GM21367 (cell line): ENCODE measurements around the gene GRK5.

Experiments used
- ATAC-seq: cut with Tn5 transposase; IDR thresholded peaks from one replicate; pipeline ENCODE4 v1.9.1; 2021; ENCODE audit not compliant: unreplicated experiment

The GRK5 gene

DNA sequence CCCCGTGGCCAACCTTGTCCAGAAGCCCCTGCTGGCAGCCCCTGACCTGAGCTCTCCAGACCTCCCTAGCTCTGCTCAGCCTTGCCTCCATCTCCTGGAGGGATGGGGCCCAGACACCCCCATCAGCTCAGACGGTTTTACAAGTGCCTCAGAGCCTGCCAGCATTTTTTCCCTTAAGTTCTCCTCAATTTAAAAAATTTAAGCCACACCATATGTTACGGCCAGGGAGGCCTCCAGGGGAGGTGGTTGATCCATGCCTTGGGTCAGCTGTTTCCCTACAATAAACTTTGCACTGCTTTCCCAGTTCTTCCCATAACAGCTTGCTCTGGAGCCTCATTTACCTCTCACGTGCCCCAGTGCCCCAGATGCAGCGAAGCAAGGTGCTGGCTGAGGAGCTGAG lies 191.6 kb downstream of the GRK5 start:
- no peak for ATAC-seq

DNA sequence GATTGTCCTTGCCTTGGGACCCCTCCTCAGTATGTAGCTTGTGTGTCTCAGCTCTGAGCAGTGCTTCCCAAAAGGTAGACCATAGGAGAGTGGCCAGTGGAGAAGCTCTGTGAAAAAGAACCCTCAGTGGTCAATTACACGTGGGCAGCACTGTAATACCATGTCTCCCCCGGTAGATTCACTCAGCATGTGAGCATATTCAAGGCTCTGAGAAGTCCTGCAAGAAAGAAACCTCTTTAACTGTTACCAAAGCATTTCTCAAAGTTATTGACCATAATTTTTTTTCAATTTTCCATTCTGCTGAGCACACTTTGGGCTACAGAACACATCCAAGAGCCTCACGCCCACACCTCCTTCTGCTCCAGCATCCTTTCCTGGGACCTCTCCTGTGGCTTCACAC lies 192.1 kb downstream of the GRK5 start:
- no peak for ATAC-seq

DNA sequence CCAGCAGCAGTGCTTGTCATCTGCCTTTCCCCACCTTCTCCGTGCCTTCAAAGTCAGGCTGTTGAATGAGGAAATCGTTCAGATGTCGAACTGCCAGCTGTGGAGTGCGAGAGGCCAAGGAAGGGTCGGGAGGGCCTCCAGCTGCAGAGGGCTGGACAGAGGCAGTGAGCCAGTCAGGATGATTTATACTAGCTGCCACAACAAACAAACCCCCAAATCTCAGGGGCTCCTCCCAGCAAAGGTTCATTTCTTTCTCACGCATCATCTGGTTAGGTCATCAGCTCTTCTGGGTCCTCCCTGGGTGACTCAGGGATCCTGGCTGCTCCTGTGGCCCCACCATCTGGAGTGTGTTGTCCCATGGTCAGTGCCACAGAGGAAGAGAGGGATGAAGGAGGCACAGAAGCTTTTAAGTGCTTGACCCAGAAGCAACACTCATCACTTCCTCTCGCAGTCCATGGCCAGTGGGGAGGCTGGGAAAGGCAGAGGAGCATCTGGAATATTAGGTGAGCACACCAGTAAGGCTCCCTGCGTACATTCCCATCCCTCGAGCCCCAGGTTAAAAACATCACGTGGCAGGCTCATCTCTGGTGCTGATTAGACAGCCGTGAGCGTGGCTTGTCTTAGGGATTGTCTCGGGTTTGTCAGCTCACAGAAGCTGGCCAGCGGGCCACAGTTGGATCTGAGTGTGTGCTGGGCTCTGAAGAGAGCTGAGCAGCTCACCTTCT lies 194.5 kb downstream of the GRK5 start:
- no peak for ATAC-seq

DNA sequence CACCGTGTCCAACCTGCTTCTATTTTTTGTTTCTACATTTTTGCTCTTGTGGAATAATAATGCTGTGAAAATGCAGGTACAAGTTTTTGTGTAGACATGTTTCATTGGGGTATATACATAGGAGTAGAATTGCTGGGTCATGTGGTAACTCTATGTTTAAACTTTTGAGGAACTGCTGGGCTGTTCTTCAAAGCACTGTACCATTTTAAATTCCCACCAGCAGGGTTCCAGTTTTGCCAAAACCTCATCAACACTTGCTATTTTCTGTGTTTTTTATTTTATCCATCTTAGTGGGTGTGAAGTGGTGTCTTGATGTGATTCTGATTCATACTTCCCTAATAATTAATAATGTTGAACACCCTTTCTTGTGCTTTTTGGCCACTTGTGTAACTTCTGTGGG lies 196.6 kb downstream of the GRK5 start:
- ATAC-seq = no peak

DNA sequence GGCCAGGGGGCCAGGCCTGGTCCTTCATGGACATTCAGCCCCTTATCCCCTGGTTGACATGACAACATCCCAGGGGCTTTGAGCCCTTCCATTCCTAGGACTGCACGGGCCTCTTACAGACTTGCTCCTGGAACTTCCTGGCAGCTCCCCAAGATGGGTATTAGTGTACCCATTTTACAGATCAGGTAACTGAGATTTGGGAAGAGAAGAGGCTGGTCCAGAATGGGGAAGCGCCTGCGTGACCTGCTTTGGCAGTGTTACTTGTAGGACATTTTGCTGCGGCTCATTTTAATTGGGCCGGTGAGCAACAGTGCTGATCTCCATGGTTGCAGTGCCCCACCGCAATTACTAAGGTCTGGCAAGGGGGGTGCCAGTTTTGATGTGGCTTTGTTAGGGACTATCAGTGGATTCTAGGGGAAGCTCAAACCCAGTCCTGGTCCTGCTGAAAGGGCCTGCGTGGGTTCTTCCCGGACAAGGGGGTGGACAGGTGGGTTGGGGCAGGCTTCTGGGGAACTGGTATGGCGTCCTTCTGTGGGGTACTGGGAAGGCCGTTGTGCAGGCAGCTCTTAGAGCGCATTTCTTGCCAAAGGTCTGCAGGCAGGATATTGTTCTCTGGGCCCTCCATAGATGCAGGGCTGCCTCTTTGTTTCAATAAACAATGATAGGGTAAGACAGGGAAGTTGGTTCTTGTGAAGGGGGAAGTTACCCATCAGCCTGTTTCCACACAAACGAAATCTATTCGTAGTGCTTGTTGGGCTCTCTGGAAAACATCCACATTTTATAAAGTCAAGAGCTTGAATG lies 197.5 kb downstream of the GRK5 start:
- no peak for ATAC-seq

DNA sequence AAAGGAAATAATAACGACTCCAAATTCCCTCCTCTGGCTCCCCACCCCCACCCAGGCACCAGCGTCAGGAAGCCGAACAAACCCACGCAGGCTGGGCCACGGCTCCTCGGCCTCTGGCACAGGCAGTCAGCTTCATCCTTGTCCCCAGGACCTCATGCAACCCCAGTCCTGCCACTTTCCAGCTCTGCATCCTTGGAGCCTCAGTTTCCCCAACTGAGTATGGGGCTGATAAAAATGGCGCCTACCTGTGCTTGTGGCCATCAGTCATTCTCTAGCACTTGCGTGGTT lies 198.1 kb downstream of the GRK5 start:
- ATAC-seq = no peak

DNA sequence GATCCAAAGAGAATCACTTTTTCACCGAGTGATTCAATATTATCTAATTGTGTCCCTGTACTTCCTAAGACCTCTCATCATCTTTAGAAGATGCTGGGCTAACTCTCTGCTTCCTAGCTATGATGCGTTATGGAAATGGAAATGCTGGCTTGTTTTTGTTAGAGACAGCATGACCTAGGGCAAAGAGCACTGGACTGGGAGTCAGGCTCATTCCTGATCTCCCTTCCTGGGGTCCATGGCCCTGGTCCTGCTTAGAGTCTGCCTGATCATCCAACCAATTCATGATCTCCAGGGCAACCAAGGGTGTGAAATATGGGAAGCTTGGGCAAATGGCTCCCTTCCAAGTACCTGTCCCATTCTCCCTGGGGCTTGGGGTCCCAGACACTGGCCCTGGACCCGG lies 198.8 kb downstream of the GRK5 start:
- no peak for ATAC-seq

DNA sequence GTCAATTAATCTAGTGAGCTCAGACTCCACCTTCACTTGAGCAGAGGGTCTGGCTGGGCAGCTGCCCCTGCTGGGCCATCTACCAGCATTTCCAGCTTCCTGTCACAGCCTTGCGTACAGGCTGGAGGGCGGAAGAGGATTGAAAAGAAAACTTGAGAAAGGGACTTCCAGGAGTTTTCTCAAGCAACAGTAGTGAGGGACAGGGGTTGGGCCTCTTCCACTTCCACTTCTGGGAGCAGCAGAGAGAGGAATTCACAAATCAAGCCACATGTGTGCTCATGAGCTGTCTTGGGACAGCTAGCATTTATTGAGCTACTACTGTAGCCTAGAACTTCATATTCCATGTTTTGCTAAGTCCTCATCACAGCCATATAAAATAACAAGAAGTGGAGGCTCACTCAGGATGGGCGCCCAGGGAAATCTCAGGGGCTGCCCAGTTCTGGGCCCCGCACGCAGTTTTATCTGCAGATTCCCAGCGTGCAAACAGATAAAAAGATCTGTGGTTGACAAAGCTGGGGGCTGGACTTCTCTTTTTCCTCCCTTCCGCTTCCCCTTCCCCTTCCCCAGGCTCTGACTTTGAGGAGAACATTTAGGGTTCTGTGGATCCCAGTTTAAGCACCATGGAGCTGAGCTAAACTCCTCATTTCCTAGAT lies 199.4 kb downstream of the GRK5 start:
- no peak for ATAC-seq

DNA sequence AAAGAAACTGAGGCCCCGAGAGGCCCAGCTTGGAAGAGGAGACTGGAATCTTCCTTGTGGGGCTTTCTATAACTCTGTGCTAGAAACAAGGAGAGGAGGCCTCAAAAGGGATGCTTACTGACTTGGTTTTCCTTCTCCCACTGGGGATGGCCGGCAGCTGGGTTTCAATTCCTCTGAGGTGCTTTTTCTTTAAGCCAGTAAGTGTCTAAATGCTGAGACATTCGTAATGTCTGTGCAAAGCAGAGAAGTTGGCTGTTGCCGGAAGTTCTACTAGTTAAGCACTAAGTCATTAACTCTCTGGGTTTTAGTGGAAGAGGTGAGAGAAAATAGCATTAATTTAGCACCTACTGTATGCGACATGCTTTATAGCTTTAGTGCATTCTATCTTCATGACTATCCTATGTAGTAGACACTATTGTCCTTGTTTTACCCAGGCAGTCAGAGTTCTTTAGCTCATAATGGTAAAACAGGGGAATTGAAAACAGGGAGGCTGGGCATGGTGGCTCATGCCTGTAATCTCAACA lies 199.9 kb downstream of the GRK5 start:
- no peak for ATAC-seq

DNA sequence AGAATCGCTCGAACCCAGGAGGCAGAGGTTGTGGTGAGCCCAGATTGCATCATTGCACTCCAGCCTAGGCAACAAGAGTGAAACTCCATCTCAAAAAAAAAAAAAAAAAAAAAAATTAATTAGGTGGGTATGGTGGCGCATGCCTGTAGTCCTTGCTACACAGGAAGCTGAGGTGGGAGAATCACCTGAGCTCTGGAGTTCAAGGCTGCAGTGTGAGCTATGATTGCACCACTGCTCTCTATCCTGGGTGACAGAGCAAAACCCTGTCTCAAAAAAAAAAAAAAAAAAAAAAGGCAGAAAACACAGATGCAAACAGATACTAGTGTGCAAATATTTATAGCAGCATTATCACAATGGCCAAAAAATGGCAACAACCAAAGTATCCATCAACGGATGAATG lies 200.7 kb downstream of the GRK5 start:
- ATAC-seq = no peak

DNA sequence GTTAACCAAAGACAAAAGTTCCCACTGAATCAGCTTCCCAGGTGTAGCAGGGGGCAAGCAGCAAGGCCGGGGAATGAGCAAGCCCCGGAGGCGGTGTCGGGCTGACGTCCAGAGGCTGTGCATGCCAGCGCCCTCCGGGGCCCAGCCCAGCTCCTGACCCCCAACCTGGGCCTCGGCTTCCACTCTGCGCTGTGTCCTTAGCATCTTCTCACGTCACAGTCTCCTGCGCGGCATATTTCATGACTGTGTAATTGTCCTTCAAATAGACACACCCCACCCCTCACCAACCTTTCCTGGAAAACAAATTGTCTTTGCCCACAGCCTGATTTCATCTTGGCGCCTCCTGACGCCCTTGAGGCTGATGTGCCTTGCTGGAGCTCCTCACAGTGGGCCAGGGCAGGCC lies 201.6 kb downstream of the GRK5 start:
- no peak for ATAC-seq

DNA sequence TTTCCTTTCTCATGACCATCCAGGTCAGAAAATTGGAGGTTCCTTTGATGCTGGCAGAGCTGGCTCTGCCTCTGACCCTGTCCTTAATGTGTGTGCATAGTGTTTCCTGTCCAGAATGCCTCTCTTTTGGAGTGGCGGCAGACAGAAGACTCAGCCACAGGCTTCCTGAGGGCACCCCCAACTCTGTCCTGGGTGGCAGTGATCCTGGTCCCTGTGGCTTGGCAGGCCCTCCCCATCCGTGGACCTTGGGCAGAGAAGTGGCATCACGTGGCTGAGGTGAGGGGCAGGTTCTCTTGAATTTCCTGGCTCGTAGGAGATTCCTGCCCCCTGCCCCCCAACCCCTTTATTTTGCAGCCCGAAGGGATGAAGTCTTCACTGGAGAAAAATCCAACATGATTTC lies 202.0 kb downstream of the GRK5 start:
- no peak for ATAC-seq

DNA sequence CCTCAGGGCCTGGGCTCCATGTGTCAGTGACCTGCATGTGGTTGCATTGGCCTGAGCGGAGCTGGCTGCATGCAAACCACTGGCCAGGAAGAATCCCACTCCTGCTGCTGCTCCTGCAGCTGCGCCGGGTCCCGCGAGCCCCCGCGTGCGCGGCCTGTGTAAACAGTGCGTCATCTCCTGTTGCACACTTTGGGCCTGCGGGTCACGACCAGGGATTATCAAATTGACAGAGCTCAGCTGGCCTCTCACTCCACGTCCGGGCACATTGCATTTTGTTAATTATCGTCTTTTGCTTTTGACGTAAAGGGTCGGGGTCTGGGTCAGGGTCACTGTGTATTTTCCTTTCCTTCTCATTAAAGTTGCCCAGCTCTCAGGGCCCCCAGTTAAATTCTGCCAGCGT lies 202.5 kb downstream of the GRK5 start:
- ATAC-seq = no peak

DNA sequence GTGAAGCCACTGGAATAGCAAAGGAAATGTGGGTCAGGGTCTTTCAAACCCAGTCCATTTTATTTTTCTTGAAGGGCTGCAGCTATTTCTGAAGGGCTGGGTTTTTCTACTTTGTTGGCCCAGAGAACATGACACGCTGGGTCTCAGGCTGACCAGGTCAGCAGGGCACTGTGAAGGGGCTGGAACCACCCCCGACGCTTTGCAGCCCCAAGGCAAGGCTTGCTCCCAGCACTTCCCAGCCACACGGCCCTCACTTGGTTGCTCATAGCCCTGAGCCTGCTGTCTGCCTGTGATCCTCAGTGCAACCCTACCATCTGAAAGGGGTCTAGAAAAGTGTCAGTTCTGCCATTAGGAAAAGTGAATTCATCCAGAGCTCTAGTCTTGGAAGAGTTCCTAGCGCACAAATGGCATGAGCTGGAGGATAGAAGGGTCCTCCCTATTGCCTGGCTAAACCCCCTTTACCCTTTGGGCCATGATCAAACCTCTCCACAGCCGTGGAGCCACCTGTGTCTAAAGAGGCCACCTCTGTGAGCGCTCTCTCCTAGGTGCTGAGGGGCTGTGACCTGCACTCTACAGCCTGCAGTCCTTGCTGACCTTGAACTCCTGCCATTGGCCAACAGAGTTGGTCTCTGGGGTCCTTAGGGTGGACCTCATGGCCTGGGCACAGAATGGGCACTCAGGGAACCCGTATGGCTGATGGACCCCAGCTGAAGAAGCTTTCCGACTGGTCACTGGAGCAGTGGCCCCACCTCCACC lies 203.2 kb downstream of the GRK5 start:
- no peak for ATAC-seq

DNA sequence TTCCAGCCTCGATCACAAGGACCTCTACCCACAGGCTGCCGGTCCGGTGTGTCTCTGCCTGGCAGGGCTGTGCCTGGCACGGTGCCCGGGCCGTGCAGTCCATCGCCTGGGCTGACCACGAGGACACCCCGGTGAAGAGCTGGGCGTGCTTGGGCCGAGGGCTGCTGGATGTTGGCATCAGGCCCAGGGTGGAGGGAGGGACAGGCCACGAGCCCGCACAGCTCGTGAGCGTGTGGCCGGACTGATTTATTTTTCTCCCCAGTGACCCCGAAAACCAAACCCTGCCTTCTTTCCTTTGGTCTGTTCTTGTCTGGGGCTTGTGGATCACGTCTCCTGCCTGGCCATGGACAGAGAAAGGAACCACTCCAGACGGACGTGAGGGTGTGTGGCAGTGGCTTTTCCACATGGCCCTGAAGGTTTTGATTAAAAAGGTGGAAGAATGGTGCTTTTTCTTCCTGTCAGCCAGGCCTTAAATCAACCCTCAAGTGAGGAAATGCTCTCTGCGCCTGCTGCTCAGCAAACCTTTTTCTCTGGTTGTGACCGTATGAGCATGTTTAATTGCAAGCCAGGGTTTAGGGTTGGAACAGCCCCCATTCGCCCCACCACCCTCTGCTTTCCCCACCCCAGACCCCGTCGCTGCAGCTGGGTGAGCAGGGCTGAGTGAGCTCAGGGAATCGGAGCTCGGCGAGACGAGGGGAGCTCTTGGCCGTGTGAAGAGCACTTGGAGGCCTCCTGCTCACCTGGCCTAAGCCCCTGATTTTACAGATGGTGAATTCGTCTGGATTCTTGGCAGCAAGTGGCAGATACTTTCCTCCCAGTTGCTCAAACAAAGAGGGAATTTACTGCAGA lies 205.1 kb downstream of the GRK5 start:
- ATAC-seq = no peak

DNA sequence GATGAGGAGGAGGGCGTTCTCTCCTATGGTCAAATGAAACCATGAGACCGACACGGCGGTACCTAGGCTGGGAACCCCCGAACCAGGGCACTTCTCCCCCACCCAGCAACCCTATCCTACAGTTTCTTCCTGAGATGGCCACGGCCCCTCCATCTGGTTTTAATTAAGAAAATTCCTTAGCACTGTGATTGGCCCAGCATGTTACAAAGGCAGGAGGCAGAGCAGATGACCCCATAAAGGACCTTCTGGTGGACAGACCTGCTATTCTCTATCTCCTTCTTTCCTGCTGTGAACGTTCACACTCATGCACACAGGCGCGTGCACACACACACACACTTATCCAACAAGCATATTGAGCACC lies 205.7 kb downstream of the GRK5 start:
- no peak for ATAC-seq

DNA sequence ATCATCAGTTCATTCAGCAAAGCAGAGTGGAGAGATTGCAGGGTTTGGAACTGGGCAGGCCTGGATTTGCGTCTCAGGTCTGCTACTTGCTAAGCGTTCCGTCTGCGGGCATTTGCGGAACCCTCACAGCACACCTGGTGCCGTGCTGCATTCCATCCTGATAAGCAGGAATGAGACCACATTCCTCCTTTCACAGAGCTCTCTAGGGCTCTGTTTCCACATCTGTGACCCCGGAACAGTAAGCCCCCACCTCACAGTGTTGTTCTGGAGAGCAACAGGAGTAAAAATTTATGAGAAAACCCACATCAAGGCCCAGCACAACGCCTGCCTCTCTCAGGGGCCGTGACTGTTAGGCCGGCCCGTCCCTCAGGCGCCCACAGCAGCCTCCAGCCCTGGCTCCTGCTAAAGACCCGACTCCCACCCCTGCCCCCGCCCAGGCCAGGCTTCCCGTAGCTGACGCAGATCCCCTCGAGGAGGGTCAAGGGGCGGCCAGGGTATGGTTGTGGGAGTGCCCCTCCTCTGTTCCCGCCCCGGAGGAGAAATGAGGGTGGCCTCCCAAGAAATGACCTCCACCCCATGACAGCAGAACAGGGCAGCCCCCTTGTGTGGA lies 206.2 kb downstream of the GRK5 start:
- no peak for ATAC-seq

DNA sequence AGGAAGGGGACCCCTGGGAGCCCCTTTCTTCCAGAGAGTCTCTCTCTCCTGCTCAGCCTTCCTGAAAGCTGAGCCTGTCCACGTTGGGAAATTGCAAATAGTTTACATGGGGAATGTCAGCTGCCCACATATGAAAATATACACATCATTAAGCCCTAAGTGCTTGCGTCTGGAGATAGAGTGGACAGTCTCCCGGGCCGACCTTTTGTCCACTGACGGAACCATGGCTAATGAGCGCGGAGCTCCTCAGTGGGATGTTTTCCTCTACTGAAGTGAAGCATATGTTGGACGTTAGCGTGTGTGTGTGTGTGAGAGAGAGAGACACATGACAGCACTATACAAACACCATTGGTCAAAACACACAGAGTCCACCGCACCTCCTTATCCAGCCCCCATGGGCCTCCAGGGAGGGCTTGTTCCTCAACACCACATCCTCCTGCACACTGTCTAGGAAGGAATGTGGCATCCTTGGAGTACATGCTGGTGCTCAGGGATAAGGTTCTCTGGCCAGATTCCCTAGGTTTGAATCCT lies 206.8 kb downstream of the GRK5 start:
- ATAC-seq = no peak

DNA sequence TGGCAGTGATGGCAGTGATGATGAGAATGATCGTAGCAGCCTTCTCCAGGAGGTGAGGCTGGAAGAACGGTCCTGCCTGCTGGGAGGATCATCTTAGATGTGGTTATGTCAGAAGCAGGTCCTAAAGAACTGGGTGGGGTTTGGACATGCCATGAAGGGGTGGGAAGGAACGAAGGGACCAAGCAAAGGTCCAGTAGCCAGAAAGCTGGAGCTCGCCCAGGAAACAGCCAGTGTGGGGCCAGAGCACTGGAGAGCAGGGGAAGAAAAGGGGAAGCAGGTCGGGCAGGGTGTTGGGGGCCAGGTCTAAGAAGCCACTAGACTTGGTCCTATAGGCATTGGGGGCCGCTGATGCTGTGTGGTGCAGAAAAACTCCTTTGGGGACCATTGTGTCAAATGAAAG lies 207.8 kb downstream of the GRK5 start:
- ATAC-seq = no peak
